NCI-H82 treated with DMSO at 0.1 percent for 48 hours (cell line): ENCODE results near the gene CREB3.

Experiments used
- DNase-seq: peaks from one replicate; lab custom pipeline; 2025; ENCODE audit not compliant: unreplicated experiment; lab: John Stamatoyannopoulos, UW

CREB3 gene

GRCh38 chr9:35771943-35772342, 39.5 kb downstream of the CREB3 start:
- DNase-seq, result no peak

GRCh38 chr9:35774907-35775635, 42.6 kb downstream of the CREB3 start:
- no peak for DNase-seq

- DNase-seq, result no peak
These were observed 43.6 kb downstream of the CREB3 start for GRCh38 chr9:35776018-35776417.

- DNase-seq, result no peak
These were observed 46.0 kb downstream of the CREB3 start for GRCh38 chr9:35778496-35778895.

GRCh38 chr9:35781066-35781465, 48.6 kb downstream of the CREB3 start:
- DNase-seq, result no peak

GRCh38 chr9:35783418-35783817, 51.0 kb downstream of the CREB3 start:
- no peak for DNase-seq
